Bronchial epithelial cell (primary cell): ENCODE results near the gene OR6K6. TPM values are rescaled to one million over a fixed set of nuclear protein-coding genes. Genes with fewer than 3 reads are reported as not detected.

Experiments used
- DNase-seq: peaks from one replicate; pipeline ENCODE4 v3.0.0-alpha.2; 2010; ENCODE audit warnings: low read depth
- FAIRE-seq: peaks from 2 replicates; lab custom pipeline; 2011; peaks lifted over from hg19 to GRCh38; lab: Jason Lieb, UNC
- H3K27me3 ChIP-seq: 2 replicates; pipeline ENCODE4 v1.5.1; 2011; ENCODE audit warnings: low read length; ENCODE audit not compliant: control insufficient read depth, insufficient read depth
- H3K36me3 ChIP-seq: 2 replicates; pipeline ENCODE4 v1.5.1; 2011; ENCODE audit warnings: low read length; ENCODE audit not compliant: control insufficient read depth, insufficient read depth
- H3K4me3 ChIP-seq: 2 replicates; pipeline ENCODE4 v1.5.1; 2011; ENCODE audit warnings: mild to moderate bottlenecking, low read depth, low read length, control low read depth
- total RNA-seq: library from RNA; depleted of rRNA; stranded (reverse); fragments of >200 nt; gene quantifications from 2 replicates; pipeline ENCODE4 v1.2.1, GENCODE V29; 2014
- TF ChIP-seq, protein P1 (sequence below): IDR thresholded peaks from 2 replicates; pipeline ENCODE4 v1.5.1; 2011; ENCODE audit warnings: mild to moderate bottlenecking, moderate library complexity, low read length, control low read depth, inconsistent platforms; ENCODE audit not compliant: insufficient read depth, severe bottlenecking

OR6K6 gene
- total RNA-seq, 1 donor from 2014 or later: not detected

DNA sequence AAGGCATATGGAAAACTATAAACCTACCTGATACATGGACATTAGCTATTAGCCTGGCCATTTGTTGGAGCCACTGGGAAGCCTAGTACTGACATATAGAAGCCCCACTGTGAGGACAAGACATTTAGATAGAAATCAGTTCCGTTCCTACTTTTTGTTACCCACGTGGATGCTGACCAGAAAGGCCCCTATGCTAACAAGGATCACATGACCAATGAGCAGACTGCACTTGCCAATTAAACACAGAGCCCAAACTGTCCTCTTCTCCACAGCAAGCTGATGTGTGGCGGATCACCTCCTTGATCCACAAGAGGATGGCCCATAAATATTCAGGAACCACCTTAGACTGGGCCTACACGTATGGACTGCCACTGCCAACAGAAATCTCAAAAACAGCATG, 22.8 kb upstream of the OR6K6 start:
- H3K4me3 ChIP-seq: no peak overlapping the region
- FAIRE-seq: no peak

DNA sequence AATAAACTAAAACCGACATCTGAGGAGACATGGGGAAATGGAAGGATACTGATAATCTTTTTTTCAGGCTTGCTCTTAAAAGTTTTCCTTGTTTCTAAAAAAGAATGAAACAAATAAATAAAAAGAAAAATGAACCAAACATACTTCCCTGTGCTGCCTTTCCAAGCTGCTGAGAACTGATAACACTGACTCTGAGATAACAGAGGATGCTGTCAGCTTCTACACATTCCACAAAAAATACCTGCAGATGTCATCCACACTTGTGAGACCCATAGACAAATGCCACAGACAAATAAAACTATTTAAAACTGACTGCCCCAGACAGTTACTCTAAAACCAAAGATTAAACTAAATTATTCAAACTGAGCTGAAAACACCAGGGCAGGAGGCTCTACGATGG, 22.0 kb upstream of the OR6K6 start:
- TF ChIP-seq, protein P1, sequence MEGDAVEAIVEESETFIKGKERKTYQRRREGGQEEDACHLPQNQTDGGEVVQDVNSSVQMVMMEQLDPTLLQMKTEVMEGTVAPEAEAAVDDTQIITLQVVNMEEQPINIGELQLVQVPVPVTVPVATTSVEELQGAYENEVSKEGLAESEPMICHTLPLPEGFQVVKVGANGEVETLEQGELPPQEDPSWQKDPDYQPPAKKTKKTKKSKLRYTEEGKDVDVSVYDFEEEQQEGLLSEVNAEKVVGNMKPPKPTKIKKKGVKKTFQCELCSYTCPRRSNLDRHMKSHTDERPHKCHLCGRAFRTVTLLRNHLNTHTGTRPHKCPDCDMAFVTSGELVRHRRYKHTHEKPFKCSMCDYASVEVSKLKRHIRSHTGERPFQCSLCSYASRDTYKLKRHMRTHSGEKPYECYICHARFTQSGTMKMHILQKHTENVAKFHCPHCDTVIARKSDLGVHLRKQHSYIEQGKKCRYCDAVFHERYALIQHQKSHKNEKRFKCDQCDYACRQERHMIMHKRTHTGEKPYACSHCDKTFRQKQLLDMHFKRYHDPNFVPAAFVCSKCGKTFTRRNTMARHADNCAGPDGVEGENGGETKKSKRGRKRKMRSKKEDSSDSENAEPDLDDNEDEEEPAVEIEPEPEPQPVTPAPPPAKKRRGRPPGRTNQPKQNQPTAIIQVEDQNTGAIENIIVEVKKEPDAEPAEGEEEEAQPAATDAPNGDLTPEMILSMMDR: no peak
- H3K4me3 ChIP-seq: no peak overlapping the region
- H3K27me3 ChIP-seq: no peaks in the 10 kb centered on the region
- FAIRE-seq: no peak
- no peak for DNase-seq
- H3K36me3 ChIP-seq: no peaks in the 10 kb centered on the region

More for the DNA sequence above, 22.8 kb upstream of the OR6K6 start:
- no peak for DNase-seq
- H3K36me3 ChIP-seq: no peaks in the 10 kb centered on the region
- H3K27me3 ChIP-seq: no peaks in the 10 kb centered on the region
- TF ChIP-seq, protein P1: no peak

DNA sequence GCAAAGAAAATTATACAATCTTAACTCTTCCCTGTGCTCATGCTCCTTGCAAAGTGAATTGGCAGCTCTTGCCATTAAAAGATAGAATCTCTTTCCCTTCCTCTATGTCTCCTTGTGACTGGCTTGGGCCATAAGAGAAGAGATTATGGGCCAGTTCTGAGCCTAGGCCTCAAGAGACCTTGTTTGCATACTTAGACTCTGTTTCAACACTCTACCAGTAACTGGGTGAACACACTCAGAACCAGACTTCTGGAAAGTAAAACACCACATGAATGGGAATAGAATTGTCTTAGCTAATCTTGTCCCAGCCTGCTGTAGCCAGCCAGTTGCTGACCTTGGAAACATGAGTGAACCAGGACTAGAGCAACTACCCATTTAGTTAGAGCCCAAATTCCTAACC, 18.7 kb upstream of the OR6K6 start:
- FAIRE-seq (no peak), DNase-seq (no peak)
- H3K4me3 ChIP-seq: no peak overlapping the region

DNA sequence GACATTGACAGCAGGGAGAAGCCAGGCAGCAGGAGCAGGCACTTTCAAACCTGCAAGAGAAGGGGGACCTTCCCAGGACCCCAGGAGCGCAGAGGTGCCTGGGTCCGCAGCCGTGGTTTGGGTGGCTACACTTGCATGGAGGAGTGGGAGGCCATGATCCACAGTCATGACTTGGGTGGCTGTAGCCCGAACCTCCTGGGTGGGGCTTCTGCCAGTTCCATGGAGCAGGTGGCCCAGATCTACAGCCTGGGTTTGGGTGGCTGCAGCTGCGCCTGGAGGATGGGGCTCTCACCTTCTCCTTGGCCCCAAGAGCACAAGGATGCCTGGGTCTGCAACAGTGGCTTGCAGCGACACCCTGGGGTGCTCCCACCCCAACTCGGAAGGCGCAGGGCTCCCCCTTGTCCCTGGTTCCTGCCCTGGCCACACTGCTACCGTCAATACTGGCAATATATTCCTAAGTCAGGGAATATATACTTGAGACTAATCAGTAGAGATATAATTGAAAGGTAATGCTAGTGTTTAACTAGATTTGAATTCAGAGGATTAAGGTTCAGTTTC, 2.3 kb upstream of the OR6K6 start:
- FAIRE-seq: no peak
- H3K36me3 ChIP-seq: no peaks in the 10 kb centered on the region
- TF ChIP-seq, protein P1: no peak
- H3K4me3 ChIP-seq: no peak overlapping the region
- H3K27me3 ChIP-seq: no peaks in the 10 kb centered on the region
- DNase-seq: no peak

More for the DNA sequence above, 18.7 kb upstream of the OR6K6 start:
- Histone ChIP-seq H3K27me3 (no peaks in the 10 kb centered on the region), H3K36me3 (no peaks in the 10 kb centered on the region)
- TF ChIP-seq, protein P1: no peak

DNA sequence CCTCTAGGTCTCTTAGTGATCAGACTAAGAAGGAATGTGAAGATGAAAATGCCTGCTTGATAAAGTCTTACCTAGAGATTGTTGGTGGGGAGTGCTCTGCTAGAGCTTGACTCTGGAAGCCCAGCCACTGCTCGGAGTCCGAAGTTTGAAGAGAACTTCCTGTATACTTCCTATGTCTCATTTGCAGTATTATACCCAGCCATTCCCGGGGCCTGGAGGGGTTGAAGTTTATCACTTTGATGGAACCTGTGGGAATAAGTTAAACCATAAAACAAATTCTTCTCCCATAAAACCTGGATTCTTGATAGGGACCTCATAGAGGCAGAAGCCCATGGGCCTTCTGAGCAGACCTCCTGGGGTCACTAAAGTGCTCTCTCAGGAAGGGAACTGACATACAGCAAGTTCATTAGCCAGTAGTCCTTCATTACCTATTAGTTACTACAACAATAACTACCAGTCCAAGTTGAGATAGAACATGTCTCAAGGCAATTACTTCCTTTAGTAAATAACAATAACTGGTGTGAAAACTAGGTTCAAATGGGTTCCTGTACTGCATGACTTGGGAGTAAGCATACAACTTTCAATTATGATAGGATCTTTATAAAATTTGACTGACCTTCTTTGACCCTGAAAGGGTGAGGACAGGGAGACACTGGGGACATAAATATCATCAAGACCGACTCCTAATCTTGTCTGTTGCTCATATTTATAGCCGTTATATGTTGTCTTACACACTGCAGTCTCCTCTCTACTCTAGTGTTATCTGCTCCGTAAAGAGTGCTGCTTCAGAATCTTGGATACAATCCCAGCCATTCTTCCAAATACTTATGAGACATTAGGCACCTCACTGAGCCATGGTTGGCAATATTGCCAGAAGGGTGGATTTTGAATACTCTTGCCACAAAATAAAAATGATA, 17.7 kb downstream of the OR6K6 start, which contains the start of gene OR6N1:
TSS of gene OR6N1 (minus strand) at position 246 of the 917 bp plus-strand sequence. CDS start 5,513 bp downstream, outside the sequence.
- no peak for FAIRE-seq
- Histone ChIP-seq H3K4me3 (no peak within 1 kb of the TSS), H3K27me3 (no peaks in the 10 kb centered on the region), H3K36me3 (no peaks in the 10 kb centered on the region)
- TF ChIP-seq, protein P1: no peak
- no peak for DNase-seq
